ENCODE data around the gene PNKD.

PNKD gene

DNA sequence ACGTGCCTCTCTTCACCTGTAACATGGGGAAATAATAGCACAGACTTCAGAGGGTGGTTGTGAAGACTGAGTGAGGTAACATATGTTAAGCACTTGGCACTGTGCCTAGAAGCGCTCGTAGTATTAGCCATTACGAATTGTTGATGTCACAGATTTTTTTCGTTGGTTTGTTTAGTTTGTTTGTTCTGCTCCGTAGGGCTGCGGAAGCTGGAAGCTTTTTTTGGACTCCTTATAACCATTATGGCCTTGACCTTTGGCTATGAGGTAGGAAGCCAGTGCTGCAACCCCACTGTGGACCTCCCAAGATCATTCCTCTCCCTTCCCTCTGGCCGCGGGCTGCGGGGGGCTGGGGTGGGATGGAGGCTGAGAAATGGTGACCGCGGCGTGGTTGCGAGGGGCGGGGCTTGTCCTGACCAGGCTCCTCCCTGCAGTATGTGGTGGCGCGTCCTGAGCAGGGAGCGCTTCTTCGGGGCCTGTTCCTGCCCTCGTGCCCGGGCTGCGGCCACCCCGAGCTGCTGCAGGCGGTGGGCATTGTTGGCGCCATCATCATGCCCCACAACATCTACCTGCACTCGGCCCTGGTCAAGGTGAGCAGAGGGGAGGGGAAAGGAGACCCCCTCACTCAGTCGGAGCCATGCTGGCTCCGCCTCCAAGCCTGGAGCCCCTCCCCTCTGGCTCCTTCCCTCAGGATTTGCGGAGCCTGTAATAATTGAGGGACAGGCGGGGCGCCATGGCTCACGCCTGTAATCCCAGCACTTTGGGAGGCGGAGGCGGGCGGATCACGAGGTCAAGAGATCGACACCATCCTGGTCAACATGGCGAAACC, 117.3 kb downstream of the PNKD start:
- H3K9ac ChIP-seq (ENCODE audit: low read length): no peak overlapping the region
- no peaks in the 10 kb centered on the region for H3K9me3 ChIP-seq (ENCODE audit: insufficient read depth, low read length)
- no peaks in the 10 kb centered on the region for H3K27me3 ChIP-seq (ENCODE audit: low read depth, low read length)
- no peak overlapping the region for H3K27ac ChIP-seq (ENCODE audit: low read length)
- H2AFZ ChIP-seq (ENCODE audit: low read depth, low read length): no peak overlapping the region
- no peak overlapping the region for H3K4me2 ChIP-seq (ENCODE audit: low read length)
- no peaks in the 10 kb centered on the region for H3K36me3 ChIP-seq (replicated peaks; ENCODE audit: low read depth, low read length)
- no peaks in the 10 kb centered on the region for H3K79me2 ChIP-seq (ENCODE audit: low read length)
- TF ChIP-seq EZH2phosphoT487 (IDR thresholded peaks at IDR 0.05; ENCODE audit: low read depth): no peak
- TF ChIP-seq CTCF (IDR thresholded peaks at IDR 0.05; ENCODE audit: low read depth, low read length): no peak
- H4K20me1 ChIP-seq (ENCODE audit: insufficient read depth, low read length): no peaks in the 10 kb centered on the region
- no peak overlapping the region for H3K4me3 ChIP-seq (ENCODE audit: low read length)
- H3K4me1 ChIP-seq (ENCODE audit: low read length): no peaks in the 10 kb centered on the region

DNA sequence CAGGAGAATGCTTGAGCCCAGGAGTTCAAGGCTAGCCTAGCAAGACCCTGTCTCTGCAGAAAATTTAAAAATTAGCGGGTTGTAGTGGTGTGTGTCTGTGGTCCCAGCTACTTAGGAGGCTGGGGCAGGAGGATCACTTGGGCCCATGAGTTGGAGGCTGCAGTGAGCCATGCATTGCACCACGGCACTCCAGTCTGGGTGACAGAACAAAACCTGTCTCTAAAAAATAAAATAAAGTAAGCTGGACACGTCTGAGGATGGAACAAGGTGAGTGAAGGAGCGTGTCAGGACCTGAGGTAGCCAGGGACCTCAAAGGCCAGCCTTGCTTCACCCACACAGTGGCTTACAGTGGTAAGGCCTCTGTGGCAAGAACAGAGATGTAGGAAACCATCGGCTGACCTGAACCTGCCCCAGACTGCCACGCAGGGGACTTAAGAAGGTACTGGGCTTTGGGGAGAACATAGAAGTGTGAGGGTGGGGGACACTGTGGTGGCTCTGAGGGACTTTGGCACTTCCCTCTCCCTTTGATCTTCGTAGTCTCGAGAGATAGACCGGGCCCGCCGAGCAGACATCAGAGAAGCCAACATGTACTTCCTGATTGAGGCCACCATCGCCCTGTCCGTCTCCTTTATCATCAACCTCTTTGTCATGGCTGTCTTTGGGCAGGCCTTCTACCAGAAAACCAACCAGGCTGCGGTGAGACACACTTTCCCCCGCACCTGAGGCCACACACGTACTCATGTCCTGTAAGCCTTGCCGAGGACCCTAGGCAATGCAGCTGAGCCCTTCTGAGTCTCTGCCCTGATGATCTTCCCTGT, 119.2 kb downstream of the PNKD start:
- no peaks in the 10 kb centered on the region for H4K20me1 ChIP-seq (ENCODE audit: insufficient read depth, low read length)

DNA sequence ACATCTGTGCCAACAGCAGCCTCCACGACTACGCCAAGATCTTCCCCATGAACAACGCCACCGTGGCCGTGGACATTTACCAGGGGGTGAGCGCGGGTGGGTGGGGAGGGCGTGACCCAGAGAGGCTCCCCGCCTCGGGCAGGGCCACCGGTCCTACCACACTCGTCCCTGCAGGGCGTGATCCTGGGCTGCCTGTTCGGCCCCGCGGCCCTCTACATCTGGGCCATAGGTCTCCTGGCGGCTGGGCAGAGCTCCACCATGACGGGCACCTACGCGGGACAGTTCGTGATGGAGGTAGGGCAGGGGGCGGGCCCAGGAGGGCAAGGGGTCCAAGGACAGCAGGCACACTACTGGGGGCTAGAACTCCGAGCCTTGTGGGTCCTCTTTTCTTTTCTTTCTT, 120.9 kb downstream of the PNKD start:
- TF ChIP-seq EZH2phosphoT487 (IDR thresholded peaks at IDR 0.05; ENCODE audit: low read depth) (no peak), CTCF (IDR thresholded peaks at IDR 0.05; ENCODE audit: low read depth, low read length) (no peak)
- Histone ChIP-seq H3K4me1 (ENCODE audit: low read length) (peaks cover 11% of the 10 kb centered on the region; the same call in 1 of the 2 replicates), H3K36me3 (replicated peaks; ENCODE audit: low read depth, low read length) (no peaks in the 10 kb centered on the region)

More for the DNA sequence above, 119.2 kb downstream of the PNKD start:
- no peak for TF ChIP-seq CTCF (IDR thresholded peaks at IDR 0.05; ENCODE audit: low read depth, low read length)
- TF ChIP-seq EZH2phosphoT487 (IDR thresholded peaks at IDR 0.05; ENCODE audit: low read depth): no peak
- no peaks in the 10 kb centered on the region for H3K27me3 ChIP-seq (ENCODE audit: low read depth, low read length)
- H3K9ac ChIP-seq (ENCODE audit: low read length): no peak overlapping the region
- no peak overlapping the region for H3K4me3 ChIP-seq (ENCODE audit: low read length)
- no peaks in the 10 kb centered on the region for H3K9me3 ChIP-seq (ENCODE audit: insufficient read depth, low read length)
- no peak overlapping the region for H3K4me2 ChIP-seq (ENCODE audit: low read length)
- no peak overlapping the region for H3K27ac ChIP-seq (ENCODE audit: low read length)
- H3K79me2 ChIP-seq (ENCODE audit: low read length): no peaks in the 10 kb centered on the region
- H3K4me1 ChIP-seq (ENCODE audit: low read length): peaks cover 1% of the 10 kb centered on the region; the same call in 1 of the 2 replicates
- H3K36me3 ChIP-seq (replicated peaks; ENCODE audit: low read depth, low read length): no peaks in the 10 kb centered on the region
- no peak overlapping the region for H2AFZ ChIP-seq (ENCODE audit: low read depth, low read length)

DNA sequence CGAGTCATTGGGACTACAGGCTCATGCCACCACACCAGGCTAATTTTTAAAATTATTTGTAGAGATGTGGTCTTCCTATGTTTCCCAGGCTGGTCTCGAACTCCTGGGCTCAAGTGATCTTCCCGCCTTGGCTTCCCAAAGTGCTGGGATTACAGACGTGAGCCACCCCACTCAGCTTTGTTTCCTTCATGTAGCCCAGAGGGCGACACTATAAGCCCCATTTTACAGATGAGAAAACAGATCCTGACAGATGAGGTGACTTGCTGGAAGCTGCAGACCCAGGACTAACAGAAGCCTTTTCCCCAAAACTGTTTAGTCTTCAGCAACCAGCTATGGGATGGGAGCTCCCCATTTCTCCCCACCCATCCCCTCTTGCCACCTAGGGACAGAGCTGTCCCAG, 122.1 kb downstream of the PNKD start:
- TF ChIP-seq CTCF (IDR thresholded peaks at IDR 0.05; ENCODE audit: low read depth, low read length) (no peak), EZH2phosphoT487 (IDR thresholded peaks at IDR 0.05; ENCODE audit: low read depth) (no peak)
- Histone ChIP-seq H3K9me3 (ENCODE audit: insufficient read depth, low read length) (no peaks in the 10 kb centered on the region), H3K9ac (ENCODE audit: low read length) (no peak overlapping the region), H3K4me2 (ENCODE audit: low read length) (no peak overlapping the region), H3K36me3 (replicated peaks; ENCODE audit: low read depth, low read length) (no peaks in the 10 kb centered on the region), H3K79me2 (ENCODE audit: low read length) (no peaks in the 10 kb centered on the region), H3K27me3 (ENCODE audit: low read depth, low read length) (no peaks in the 10 kb centered on the region), H3K4me3 (ENCODE audit: low read length) (no peak overlapping the region), H2AFZ (ENCODE audit: low read depth, low read length) (no peak overlapping the region), H3K27ac (ENCODE audit: low read length) (no peak overlapping the region), H3K4me1 (ENCODE audit: low read length) (peaks cover 18% of the 10 kb centered on the region), H4K20me1 (ENCODE audit: insufficient read depth, low read length) (no peaks in the 10 kb centered on the region)

More for the DNA sequence above, 120.9 kb downstream of the PNKD start:
- no peaks in the 10 kb centered on the region for H3K27me3 ChIP-seq (ENCODE audit: low read depth, low read length)
- H3K4me2 ChIP-seq (ENCODE audit: low read length): no peak overlapping the region
- no peak overlapping the region for H3K4me3 ChIP-seq (ENCODE audit: low read length)
- H3K9ac ChIP-seq (ENCODE audit: low read length): no peak overlapping the region
- no peaks in the 10 kb centered on the region for H3K9me3 ChIP-seq (ENCODE audit: insufficient read depth, low read length)
- H3K79me2 ChIP-seq (ENCODE audit: low read length): no peaks in the 10 kb centered on the region
- H2AFZ ChIP-seq (ENCODE audit: low read depth, low read length): no peak overlapping the region
- no peak overlapping the region for H3K27ac ChIP-seq (ENCODE audit: low read length)
- no peaks in the 10 kb centered on the region for H4K20me1 ChIP-seq (ENCODE audit: insufficient read depth, low read length)
